Progenitor cell of endocrine pancreas (in vitro differentiated cells): ENCODE measurements around the gene NOC4L. TPM values are rescaled to one million over a fixed set of nuclear protein-coding genes. Genes with fewer than 3 reads are reported as not detected.

Source experiments
- DNase-seq: peaks from one replicate; pipeline ENCODE4 v3.0.0; 2021; ENCODE audit warnings: low spot score; ENCODE audit not compliant: unreplicated experiment
- H3K27ac Mint-ChIP-seq: 2 replicates; pipeline ENCODE4 v1.8.0; 2021; ENCODE audit warnings: mild to moderate bottlenecking, moderate library complexity, mixed read lengths
- H3K27me3 Mint-ChIP-seq: 2 replicates; pipeline ENCODE4 v1.8.0; 2021; ENCODE audit warnings: mixed read lengths
- H3K36me3 Mint-ChIP-seq: 2 replicates; pipeline ENCODE4 v1.8.0; 2022; ENCODE audit warnings: mixed read lengths; ENCODE audit not compliant: insufficient read depth
- H3K4me1 Mint-ChIP-seq: 2 replicates; pipeline ENCODE4 v1.8.0; 2021; ENCODE audit warnings: low read depth, mixed read lengths
- H3K4me3 Mint-ChIP-seq: 2 replicates; pipeline ENCODE4 v1.8.0; 2021; ENCODE audit warnings: low read depth, mild to moderate bottlenecking, moderate library complexity, mixed read lengths
- H3K9me3 Mint-ChIP-seq: 2 replicates; pipeline ENCODE4 v1.8.0; 2021; ENCODE audit warnings: low read depth, mixed read lengths
- CTCF ChIP-seq: fragments of 200-600 bp; sonication (generic); IDR thresholded peaks from one replicate; pipeline ENCODE4 v1.5.0; 2021; ENCODE audit warnings: antibody characterized with exemption, mild to moderate bottlenecking; ENCODE audit not compliant: unreplicated experiment
- total RNA-seq: library from RNA; stranded (reverse); gene quantifications from 2 replicates; pipeline ENCODE4 v1.2.1, GENCODE V29; 2021

Gene NOC4L
- total RNA-seq, 1 donor from 2014 or later: 27.0 TPM

- Mint-ChIP-seq H3K36me3 (no peaks in the 10 kb centered on the region), H3K27ac (no peak overlapping the region), H3K27me3 (peaks cover 55% of the 10 kb centered on the region), H3K4me3 (no peak overlapping the region), H3K9me3 (no peaks in the 10 kb centered on the region), H3K4me1 (no peaks in the 10 kb centered on the region)
- TF ChIP-seq CTCF: no peak
- DNase-seq: no peak
These were observed 27.2 kb downstream of the NOC4L start for GRCh38 chr12:132171293-132171967.

GRCh38 chr12:132171968-132172521 lies 27.8 kb downstream of the NOC4L start:
- H3K27me3 Mint-ChIP-seq: peaks cover 58% of the 10 kb centered on the region
- H3K4me3 Mint-ChIP-seq: no peak overlapping the region
- no peaks in the 10 kb centered on the region for H3K4me1 Mint-ChIP-seq
- DNase-seq: no peak
- no peaks in the 10 kb centered on the region for H3K9me3 Mint-ChIP-seq
- no peak overlapping the region for H3K27ac Mint-ChIP-seq
- no peak for TF ChIP-seq CTCF
- H3K36me3 Mint-ChIP-seq: no peaks in the 10 kb centered on the region

GRCh38 chr12:132172619-132173018 lies 28.4 kb downstream of the NOC4L start:
- TF ChIP-seq CTCF: no peak
- H3K4me1 Mint-ChIP-seq: no peaks in the 10 kb centered on the region
- no peak for DNase-seq
- no peak overlapping the region for H3K27ac Mint-ChIP-seq
- H3K36me3 Mint-ChIP-seq: no peaks in the 10 kb centered on the region
- H3K9me3 Mint-ChIP-seq: no peaks in the 10 kb centered on the region
- H3K27me3 Mint-ChIP-seq: peaks cover 54% of the 10 kb centered on the region
- no peak overlapping the region for H3K4me3 Mint-ChIP-seq

GRCh38 chr12:132173135-132174014 lies 29.1 kb downstream of the NOC4L start:
- Mint-ChIP-seq H3K27me3 (peaks cover 53% of the 10 kb centered on the region), H3K27ac (no peak overlapping the region), H3K9me3 (no peaks in the 10 kb centered on the region), H3K36me3 (no peaks in the 10 kb centered on the region), H3K4me1 (no peaks in the 10 kb centered on the region), H3K4me3 (no peak overlapping the region)
- no peak for DNase-seq
- no peak for TF ChIP-seq CTCF

- Mint-ChIP-seq H3K4me3 (no peak overlapping the region), H3K9me3 (no peaks in the 10 kb centered on the region), H3K4me1 (no peaks in the 10 kb centered on the region), H3K36me3 (no peaks in the 10 kb centered on the region), H3K27ac (no peak overlapping the region), H3K27me3 (peaks cover 62% of the 10 kb centered on the region)
- DNase-seq: no peak
- TF ChIP-seq CTCF: no peak
These were observed 30.0 kb downstream of the NOC4L start for GRCh38 chr12:132174015-132174838.
